Daoy (cell line): ENCODE measurements around the gene HYAL2. TPM values are rescaled to one million over a fixed set of nuclear protein-coding genes. Genes with fewer than 3 reads are reported as not detected.
A peak's percentile ranks its signal among the peaks of the same experiment; 100 is the strongest.

Experiments
- DNase-seq: peaks from one replicate; pipeline ENCODE4 v3.0.0-alpha.2; 2015; ENCODE audit warnings: low read depth
- total RNA-seq: library from RNA; depleted of rRNA; stranded (reverse); fragments of >200 nt; shearing (Covaris generic); gene quantifications from 2 replicates; pipeline ENCODE4 v1.2.3, GENCODE V29; 2014; rRNA removed

The HYAL2 gene
- total RNA-seq, 1 experiment from 2014 or later, result 23.5 TPM

DNA sequence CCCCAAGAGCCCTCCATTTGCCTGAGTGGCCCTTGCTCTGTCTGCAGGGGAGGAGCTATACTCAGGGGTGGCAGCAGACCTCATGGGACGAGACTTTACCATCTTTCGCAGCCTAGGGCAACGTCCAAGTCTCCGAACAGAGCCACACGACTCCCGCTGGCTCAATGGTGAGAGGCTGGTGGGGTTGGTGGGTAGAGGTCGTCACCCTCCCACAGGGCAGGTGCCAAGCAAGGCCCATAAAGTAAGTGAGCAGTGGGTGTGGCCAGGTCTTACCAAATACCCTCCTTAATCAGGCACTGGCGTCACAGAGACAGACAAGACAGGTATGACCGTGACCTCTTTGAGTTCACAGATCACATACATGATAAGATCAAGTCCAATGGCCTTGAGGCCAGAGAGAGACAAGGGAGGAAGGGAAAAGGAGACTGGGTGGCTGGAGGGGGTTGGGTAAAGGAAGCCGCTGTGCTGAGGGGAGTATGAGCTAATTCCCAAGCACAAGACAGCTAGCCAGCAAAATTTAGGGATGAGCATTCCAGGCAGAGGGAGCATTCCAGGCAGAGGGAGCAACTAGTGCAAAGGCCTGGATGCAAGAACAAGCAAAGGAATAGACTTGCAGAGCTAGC lies 51.1 kb downstream of the HYAL2 start:
- no peak for DNase-seq

DNA sequence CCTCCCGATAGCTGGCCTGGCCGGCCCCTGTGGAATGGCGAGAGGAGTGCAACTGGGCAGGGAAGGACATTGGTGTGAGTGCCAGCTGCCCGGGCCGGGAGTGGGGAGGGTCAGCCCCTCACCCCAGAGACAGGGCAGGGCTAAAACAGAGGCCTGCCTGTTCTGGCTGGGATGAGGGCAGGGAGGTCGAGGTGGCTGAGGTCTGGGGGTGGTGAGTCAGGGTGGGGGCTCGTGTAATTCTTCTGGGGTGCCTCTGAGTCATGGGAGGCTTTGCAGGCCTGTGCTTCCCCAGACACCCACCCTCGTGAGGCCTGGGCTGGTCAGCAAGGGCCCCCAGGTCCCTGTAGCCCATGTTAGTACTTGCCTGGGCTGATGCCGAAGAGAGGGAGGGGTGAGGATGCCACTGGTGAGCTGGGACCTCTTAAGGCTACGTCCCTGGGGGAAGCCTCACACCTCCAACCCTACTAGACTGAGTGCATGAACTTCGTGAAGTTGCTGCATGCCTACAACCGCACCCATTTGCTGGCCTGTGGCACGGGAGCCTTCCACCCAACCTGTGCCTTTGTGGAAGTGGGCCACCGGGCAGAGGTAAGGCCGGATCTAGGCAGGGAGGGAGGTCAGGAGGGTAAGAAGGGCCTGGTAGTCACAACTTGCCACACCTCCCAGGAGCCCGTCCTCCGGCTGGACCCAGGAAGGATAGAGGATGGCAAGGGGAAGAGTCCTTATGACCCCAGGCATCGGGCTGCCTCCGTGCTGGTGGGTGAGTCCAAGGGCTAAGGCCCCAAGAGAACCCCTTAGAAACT lies 51.9 kb downstream of the HYAL2 start:
- DNase-seq, result no peak

DNA sequence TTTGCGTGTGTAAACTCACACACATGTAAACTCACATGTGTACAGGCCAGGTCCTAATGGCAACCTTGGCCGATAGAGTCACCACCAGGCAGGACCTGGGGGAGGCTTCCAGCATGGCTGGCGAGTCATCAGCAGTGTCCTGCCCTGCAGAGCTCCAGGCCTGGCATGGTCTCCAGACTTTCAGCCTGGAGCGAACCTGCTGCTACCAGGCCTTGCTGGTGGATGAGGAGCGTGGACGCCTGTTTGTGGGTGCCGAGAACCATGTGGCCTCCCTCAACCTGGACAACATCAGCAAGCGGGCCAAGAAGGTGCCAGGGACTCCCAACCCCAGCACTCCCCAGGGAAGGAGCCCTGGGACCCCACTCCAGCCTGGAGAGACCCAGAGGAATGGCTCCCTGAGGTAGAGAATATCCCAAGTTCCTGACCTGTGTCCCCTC lies 52.5 kb downstream of the HYAL2 start:
- peak; percentile 55 for DNase-seq

DNA sequence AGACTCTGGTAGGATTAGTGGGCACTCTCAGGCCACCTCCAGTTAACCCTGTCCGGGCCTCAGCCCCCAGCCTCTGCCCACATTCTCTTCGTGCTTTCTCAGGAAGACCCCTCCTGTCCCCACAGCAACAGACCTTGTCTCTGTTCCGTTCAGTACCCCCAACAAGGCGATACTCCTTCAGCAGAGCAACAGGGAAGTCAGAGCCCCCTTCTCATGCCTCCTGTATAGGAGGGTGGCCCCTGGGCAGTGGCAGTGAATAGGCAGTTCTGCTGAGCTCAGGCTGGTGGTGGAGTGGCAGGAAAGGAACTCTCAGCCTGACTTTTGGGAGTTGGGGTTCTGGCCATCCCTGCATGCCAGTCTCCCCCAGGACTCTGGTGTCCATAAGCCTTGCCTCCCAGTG lies 53.1 kb downstream of the HYAL2 start:
- no peak for DNase-seq

DNA sequence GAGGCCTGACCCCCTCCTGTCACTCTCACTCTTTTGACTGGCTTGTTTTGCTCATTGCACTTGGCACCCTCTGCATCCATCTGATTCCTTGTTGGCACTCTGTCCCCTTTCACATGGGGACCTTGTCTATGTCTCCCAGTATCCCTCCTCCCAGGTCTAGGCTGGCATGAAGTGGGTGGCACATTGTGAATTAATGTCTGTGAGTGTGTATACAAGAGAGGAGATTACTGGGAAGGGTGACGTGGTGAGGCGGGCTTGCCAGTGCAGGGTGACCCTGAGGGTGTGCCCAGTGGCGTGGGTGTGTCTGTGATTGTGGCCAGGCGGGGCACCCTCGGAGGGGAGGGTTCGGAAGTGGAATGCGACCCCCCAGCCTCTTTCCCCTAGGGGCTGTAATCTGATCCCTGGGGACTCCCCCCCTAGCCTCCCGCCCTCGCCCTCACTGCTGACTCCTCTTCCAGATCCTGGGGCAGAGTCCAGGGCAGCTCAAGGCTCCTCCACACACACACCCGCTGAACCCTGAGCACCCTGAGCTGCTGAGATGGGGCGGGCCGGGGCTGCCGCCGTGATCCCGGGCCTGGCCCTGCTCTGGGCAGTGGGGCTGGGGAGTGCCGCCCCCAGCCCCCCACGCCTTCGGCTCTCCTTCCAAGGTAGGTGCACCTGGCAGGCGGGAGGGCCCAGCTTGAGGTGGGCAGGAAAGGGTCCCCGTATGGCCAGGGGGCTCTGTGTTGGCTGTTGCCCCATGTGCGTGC lies 53.7 kb downstream of the HYAL2 start, which contains the start of gene SEMA3B:
SEMA3B (plus strand) TSS at position 445 of the 749 bp plus-strand sequence; CDS start at position 539, 94 bp downstream.
- peak; percentile 69 for DNase-seq

DNA sequence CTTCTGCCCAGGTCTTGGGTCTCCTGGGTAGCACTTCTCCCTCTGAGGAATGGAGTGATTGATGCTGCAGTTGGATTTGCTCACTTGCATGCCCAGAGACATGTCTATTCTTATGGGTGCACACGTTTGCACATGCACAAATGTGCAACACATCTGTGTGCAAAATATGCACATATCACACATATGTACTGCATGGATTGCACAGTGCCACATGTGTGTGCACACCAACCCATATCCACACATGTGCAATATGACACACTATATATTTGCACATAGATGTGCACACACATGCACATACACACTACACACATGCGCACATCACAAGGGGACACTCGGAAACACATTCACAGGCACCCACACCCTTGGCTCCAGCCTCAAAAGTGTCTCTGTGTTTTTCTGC lies 54.3 kb downstream of the HYAL2 start:
- DNase-seq, result no peak

Other genes with a start within 250 kb of the HYAL2 start
- 41.2 and 62.9 TPM in 2 replicates for gene RBM5, start 233.8 kb downstream of the HYAL2 start, total RNA-seq
- gene SEMA3F, start 167.4 kb downstream of the HYAL2 start, total RNA-seq, result 0.51 and 1.4 TPM in 2 replicates
- gene GNAT1, start 131.1 kb downstream of the HYAL2 start, total RNA-seq, result not detected in 2 replicates
- gene SLC38A3, start 117.5 kb downstream of the HYAL2 start, total RNA-seq, result not detected in 2 replicates
- gene GNAI2, start 86.5 kb downstream of the HYAL2 start, total RNA-seq, result 139 and 163 TPM in 2 replicates
- 2.6 and 5.0 TPM in 2 replicates for gene SEMA3B, start 53.6 kb downstream of the HYAL2 start, total RNA-seq
- gene LSMEM2, start 43.7 kb downstream of the HYAL2 start, total RNA-seq, result 1.1 TPM in 1 of 2 replicates, not detected in the other
- gene IFRD2, start 30.3 kb downstream of the HYAL2 start, total RNA-seq, result 83.4 and 96.4 TPM in 2 replicates
- gene HYAL3, start 23.3 kb downstream of the HYAL2 start, total RNA-seq, result 2.6 and 3.7 TPM in 2 replicates
- 0.95 and 1.9 TPM in 2 replicates for gene NAA80, start 23.3 kb downstream of the HYAL2 start, total RNA-seq
- gene HYAL1, start 19.2 kb downstream of the HYAL2 start, total RNA-seq, result 0.06 TPM in 1 of 2 replicates, not detected in the other
- gene TUSC2, start 5.5 kb upstream of the HYAL2 start, total RNA-seq, result 44.3 and 51.3 TPM in 2 replicates
- gene RASSF1, start 18.1 kb upstream of the HYAL2 start, total RNA-seq, result 12.7 and 21.2 TPM in 2 replicates
- gene ZMYND10, start 23.0 kb upstream of the HYAL2 start, total RNA-seq, result 0.06 and 0.17 TPM in 2 replicates
- 14.7 and 20.6 TPM in 2 replicates for gene NPRL2, start 28.0 kb upstream of the HYAL2 start, total RNA-seq
- 25.3 and 28.3 TPM in 2 replicates for gene CYB561D2, start 28.1 kb upstream of the HYAL2 start, total RNA-seq
- 26.6 and 33.9 TPM in 2 replicates for gene TMEM115, start 36.8 kb upstream of the HYAL2 start, total RNA-seq
- 0.03 TPM in 1 of 2 replicates, not detected in the other for gene CACNA2D2, start 180.9 kb upstream of the HYAL2 start, total RNA-seq
- 2.4 and 2.6 TPM in 2 replicates for gene C3orf18, start 245.0 kb upstream of the HYAL2 start, total RNA-seq
- gene HEMK1, start 246.8 kb upstream of the HYAL2 start, total RNA-seq, result 9.1 and 9.7 TPM in 2 replicates